Adrenal gland (tissue), 12 donors: ENCODE measurements around the gene FSD2. TPM values are rescaled to one million over a fixed set of nuclear protein-coding genes. Genes with fewer than 3 reads are reported as not detected.

Source experiments
- DNase-seq, 7 donors: peaks; one replicate each; pipeline ENCODE4 v3.0.0-alpha.2; 2019 to 2020
- H3K27ac ChIP-seq, 5 donors: fragments of 200-600 bp; sonication (generic) in 4 of 5; 1 replicate in 3 of 5; 2 replicates in 2 of 5; pipeline versions ENCODE4 v1.5.1 to v1.8.0; 2016 to 2020; ENCODE audit warnings: mild to moderate bottlenecking in 1 of 5
- H3K27me3 ChIP-seq: fragments of 200-600 bp; 2 replicates; pipeline ENCODE4 v1.8.0; 2021
- H3K36me3 ChIP-seq, 2 donors: fragments of 200-600 bp; replicated peaks in 1 of 2; 1 replicate in 1 of 2; 2 replicates in 1 of 2; pipeline versions ENCODE4 v1.5.1 to v1.8.0; 2018 to 2022
- H3K4me1 ChIP-seq, 2 donors: fragments of 200-600 bp; replicated peaks in 1 of 2; 1 replicate in 1 of 2; 2 replicates in 1 of 2; pipeline versions ENCODE4 v1.5.1 to v1.8.0; 2018 to 2021
- H3K4me3 ChIP-seq, 4 donors: fragments of 200-600 bp; sonication (generic) in 3 of 4; one replicate each; pipeline ENCODE4 v1.5.1; 2016 to 2018
- H3K9me3 ChIP-seq, 3 donors: fragments of 200-600 bp; sonication (generic) in 1 of 3; replicated peaks in 1 of 3; 1 replicate in 2 of 3; 2 replicates in 1 of 3; pipeline versions ENCODE4 v1.5.1 to v1.8.0; 2016 to 2021
- POLR2A ChIP-seq, 2 donors: fragments of 450-650 bp; IDR thresholded peaks; one replicate each; pipeline ENCODE4 v1.6.1; 2017; ENCODE audit warnings: antibody characterized with exemption in 2 of 2, mild to moderate bottlenecking in 2 of 2, moderate library complexity in 1 of 2
- WGBS, 4 donors: extraction: QIAGEN DNeasy Blood & Tissue Kit in 2 of 4; methylation state at CpG; one replicate each; pipeline versions ENCODE4 v1.1.5 to v1.1.7; 2013 to 2017; 5-methylcytosine and 5-hydroxymethylcytosine counted together
- intact Hi-C, 2 donors: fragments of 100-400 bp; cut with DNase I; formaldehyde crosslinking; loops; one replicate each; pipeline versions ENCODE4 v1.14.1 to v1.15.0; 2022 to 2023
- polyA plus RNA-seq, 3 donors: library from polyadenylated mRNA; stranded (reverse); fragments of 200-250 nt in 2 of 3; fragments of 350-450 nt in 1 of 3; fragmentation: Illumina TruSeq in 1 of 3; extraction: RNeasy Lipid Tissue Mini Kit (QIAGEN cat#74804) in 1 of 3; gene quantifications; one replicate each; pipeline ENCODE4 v1.2.3, GENCODE V29; 2013 to 2014
- total RNA-seq, 9 donors: library from RNA; depleted of rRNA in 4 of 9; stranded (reverse); fragments of >200 nt in 4 of 9; fragments of 120-200 nt in 1 of 9; fragmentation: NEBNext Ultra II Directional in 1 of 9; extraction: Animal tissue kit (Norgen Biotek cat#: 25700) in 1 of 9; gene quantifications; one replicate each; pipeline versions ENCODE4 v1.1.0 to v1.2.4, GENCODE V29; 2013 to 2023
- TF ChIP-seq, protein P1 (sequence below), 6 experiments: fragments of 450-650 bp in 4 of 6; fragments of 200-600 bp in 2 of 6; sonication (generic) in 1 of 6; IDR thresholded peaks; 1 replicate in 5 of 6; 2 replicates in 1 of 6; pipeline versions ENCODE4 v1.5.1 to v1.8.0; 2016 to 2021; ENCODE audit warnings: antibody characterized with exemption in 6 of 6, mild to moderate bottlenecking in 2 of 6, moderate library complexity in 1 of 6
- donor health status: healthy with polysubstance abuse.
- donor health status: Bipolar disorder and iron deficiency.
- donor health status: DM: yes; HTN: yes; CAD: no.
- donor health status: DM: no; HTN: no; CAD: no.
- donor health status: DM: no; HTN: no; CAD: no.
- donor health status: DM: yes; HTN: yes; CAD: no.

FSD2 gene
- total and polyA plus RNA-seq, 12 donors: 0.03 to 0.06 TPM; not detected in 10

DNA sequence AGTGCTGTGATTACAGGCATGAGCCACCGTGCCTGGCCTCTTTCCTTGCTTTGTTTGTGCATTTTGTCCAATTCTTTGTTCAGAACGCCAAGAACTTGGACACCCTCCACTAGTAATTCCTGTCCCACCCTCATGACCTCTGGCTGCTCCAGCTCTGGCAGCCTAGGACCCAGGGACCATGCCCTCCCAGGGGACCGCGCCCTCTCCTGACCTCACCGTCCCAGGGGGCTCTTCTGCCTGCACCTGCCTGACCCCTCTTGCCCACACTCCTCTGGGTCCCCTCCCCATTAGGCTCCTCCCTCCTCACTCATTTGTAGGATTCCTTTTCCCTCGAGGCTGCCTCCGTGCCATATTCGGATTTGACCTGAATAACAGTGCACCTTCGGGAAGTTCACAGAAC lies 41.1 kb downstream of the FSD2 start:
- 79 to 90% (median 89%) methylated on average over 9 of the region's 9 CpGs for WGBS, 4 donors
- Histone ChIP-seq H3K36me3 (no peaks in the 10 kb centered on the region), H3K9me3 (no peaks in the 10 kb centered on the region), H3K27ac (no peak overlapping the region), H3K27me3 (no peaks in the 10 kb centered on the region), H3K4me3 (no peak overlapping the region), H3K4me1 (no peaks in the 10 kb centered on the region)
- intact Hi-C loops: no loop called here
- DNase-seq: no peak
- no peak for TF ChIP-seq POLR2A (IDR thresholded peaks at IDR 0.05)
- TF ChIP-seq, protein P1, sequence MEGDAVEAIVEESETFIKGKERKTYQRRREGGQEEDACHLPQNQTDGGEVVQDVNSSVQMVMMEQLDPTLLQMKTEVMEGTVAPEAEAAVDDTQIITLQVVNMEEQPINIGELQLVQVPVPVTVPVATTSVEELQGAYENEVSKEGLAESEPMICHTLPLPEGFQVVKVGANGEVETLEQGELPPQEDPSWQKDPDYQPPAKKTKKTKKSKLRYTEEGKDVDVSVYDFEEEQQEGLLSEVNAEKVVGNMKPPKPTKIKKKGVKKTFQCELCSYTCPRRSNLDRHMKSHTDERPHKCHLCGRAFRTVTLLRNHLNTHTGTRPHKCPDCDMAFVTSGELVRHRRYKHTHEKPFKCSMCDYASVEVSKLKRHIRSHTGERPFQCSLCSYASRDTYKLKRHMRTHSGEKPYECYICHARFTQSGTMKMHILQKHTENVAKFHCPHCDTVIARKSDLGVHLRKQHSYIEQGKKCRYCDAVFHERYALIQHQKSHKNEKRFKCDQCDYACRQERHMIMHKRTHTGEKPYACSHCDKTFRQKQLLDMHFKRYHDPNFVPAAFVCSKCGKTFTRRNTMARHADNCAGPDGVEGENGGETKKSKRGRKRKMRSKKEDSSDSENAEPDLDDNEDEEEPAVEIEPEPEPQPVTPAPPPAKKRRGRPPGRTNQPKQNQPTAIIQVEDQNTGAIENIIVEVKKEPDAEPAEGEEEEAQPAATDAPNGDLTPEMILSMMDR (IDR thresholded peaks at IDR 0.05): no peak

DNA sequence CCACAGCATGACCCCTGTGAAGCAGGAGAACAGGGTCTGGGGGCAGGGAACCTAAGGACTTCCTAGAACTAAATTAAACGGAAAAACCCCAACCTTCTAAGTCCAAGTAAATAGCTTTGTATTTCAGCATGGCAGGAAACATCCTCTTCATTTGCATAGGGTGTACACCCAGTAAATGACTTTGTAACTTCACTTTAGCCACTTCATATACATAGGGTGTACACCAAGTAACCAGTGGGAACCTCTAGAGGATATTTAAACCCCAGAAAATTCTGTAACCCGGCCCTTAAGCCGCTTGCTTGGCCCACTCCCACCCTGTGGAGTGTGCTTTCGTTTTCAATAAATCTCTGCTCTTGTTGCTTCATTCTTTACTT lies 41.8 kb downstream of the FSD2 start:
- TF ChIP-seq, protein P1 (IDR thresholded peaks at IDR 0.05): no peak
- TF ChIP-seq POLR2A (IDR thresholded peaks at IDR 0.05): no peak
- no peaks in the 10 kb centered on the region for H3K9me3 ChIP-seq
- H3K27me3 ChIP-seq: no peaks in the 10 kb centered on the region
- no peaks in the 10 kb centered on the region for H3K36me3 ChIP-seq
- H3K27ac ChIP-seq: no peak overlapping the region
- H3K4me3 ChIP-seq: no peak overlapping the region
- intact Hi-C loops: no loop called here
- DNase-seq: no peak
- H3K4me1 ChIP-seq: no peaks in the 10 kb centered on the region
- WGBS, 4 donors: 85 to 90% (median 89%) methylated on average over 4 of the region's 4 CpGs

DNA sequence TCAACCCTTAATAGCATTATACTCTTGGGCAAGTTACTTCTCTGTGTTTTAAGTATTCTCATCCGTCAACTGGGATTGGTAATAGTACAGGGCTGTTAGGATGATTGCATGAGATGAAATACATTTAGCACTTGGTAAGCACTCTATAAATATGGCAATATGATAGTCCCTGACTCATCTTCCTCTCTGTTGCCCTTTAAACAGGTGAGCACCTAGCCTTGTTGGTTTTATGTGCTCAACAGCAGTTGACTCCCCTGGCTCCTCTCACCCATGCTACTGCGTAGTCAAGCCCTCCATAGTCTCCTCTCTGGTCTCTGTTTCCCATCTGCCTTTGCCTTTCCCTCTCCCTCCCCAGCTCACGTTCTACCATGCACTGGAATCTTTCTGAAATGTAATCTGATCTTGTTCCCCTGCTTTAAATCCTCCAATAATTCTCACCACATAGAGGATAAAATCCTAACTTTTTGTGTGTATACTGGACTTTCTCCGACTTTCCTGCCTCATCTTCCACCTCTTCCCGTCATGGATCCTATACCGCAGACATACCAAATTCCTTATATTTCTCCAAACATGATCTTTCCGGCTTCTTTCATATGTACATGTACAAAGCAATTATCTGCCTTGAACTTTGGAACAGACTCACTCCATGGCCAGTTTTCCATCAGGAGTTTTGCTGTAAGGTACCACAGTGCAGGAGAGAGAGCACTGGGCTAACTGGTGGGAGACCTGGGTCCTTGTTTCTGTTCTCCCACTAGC lies 42.3 kb downstream of the FSD2 start:
- TF ChIP-seq, protein P1 (IDR thresholded peaks at IDR 0.05): no peak
- no peak for TF ChIP-seq POLR2A (IDR thresholded peaks at IDR 0.05)
- 91 to 97% (median 95%) methylated on average over 7 of the region's 7 CpGs for WGBS, 4 donors
- Histone ChIP-seq H3K4me1 (no peaks in the 10 kb centered on the region), H3K27me3 (no peaks in the 10 kb centered on the region), H3K4me3 (no peak overlapping the region), H3K9me3 (no peaks in the 10 kb centered on the region), H3K27ac (no peak overlapping the region), H3K36me3 (peaks cover 0 to 3% of the 10 kb centered on the region in 2 donors)
- intact Hi-C loops: no loop called here
- no peak for DNase-seq

DNA sequence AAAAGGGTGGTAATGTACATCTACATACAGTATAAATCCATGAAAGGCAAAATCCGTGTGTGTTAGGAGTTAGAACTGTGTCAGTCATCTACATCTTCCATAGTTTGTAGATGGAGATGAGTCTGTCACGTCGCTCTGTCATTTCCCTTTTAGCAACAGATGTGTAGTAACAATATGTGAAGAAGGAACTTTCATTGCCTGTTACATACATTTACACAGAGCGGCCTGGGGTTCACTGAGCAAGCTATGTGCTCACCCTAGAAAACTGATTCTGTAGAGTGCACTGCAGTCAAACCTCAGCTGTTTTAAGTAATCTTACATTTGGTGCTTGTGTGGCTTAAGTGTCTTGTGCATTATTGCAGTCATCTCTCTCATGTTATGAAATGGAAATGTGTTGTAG lies 54.6 kb downstream of the FSD2 start:
- H3K4me3 ChIP-seq: peak overlapping the region in 3 of 4 donors; percentile 25 to 90 (median 59)
- H3K27ac ChIP-seq: peak overlapping the region in 1 of 5 donors; percentile 96
- no peak for DNase-seq
- WGBS, 4 donors: 30 to 48% (median 40%) methylated on average over 4 of the region's 4 CpGs
- intact Hi-C loops: loop anchor here in 1 of 2 donors (10.0 kb wide), 1 partner anchor 207 kb away; the partner anchor contains the start of gene RPS17
- H3K4me1 ChIP-seq: peaks cover 11 to 22% of the 10 kb centered on the region in 2 donors
- peaks cover 0 to 19% of the 10 kb centered on the region in 2 donors for H3K36me3 ChIP-seq
- TF ChIP-seq, protein P1 (IDR thresholded peaks at IDR 0.05): no peak
- TF ChIP-seq POLR2A (IDR thresholded peaks at IDR 0.05): no peak
- H3K9me3 ChIP-seq: no peaks in the 10 kb centered on the region
- no peaks in the 10 kb centered on the region for H3K27me3 ChIP-seq
